HG03460 (cell line): ENCODE results near the gene PSMD3.
A peak's percentile ranks its signal among the peaks of the same experiment; 100 is the strongest.

Experiments
- ATAC-seq: cut with Tn5 transposase; IDR thresholded peaks from one replicate; pipeline ENCODE4 v1.9.1; 2021; ENCODE audit not compliant: unreplicated experiment

PSMD3 gene

DNA sequence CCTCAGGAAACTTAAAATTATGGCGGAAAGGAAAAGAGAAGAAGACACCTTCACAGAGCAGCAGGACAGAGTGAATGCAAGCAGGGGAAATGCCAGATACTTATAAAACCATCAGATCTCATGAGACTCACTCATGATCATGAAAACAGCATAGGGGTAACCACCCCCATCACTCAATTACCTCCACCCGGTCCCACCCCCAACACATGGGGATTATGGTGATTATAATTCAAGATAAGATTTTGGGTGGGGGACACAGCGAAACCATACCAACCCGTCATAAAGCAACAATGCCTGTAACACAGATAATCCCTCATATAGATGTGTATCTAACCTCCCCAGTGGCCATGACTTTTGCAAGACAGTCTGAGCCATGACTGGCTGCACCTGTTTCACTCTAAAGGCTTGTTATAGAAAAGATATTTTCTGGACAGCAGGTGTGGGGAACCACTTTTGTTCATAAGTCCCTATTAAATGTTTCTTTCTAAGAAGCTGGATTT lies 24.8 kb upstream of the PSMD3 start:
- no peak for ATAC-seq

GRCh38 chr17:39960524-39961041 lies 20.0 kb upstream of the PSMD3 start:
- ATAC-seq: no peak

- no peak for ATAC-seq
Observed at GRCh38 chr17:39962642-39963220, 17.9 kb upstream of the PSMD3 start, which contains the start of gene GSDMA. GSDMA (plus strand) TSS chr17:39963004; CDS start chr17:39965688, 2,684 bp downstream.

DNA sequence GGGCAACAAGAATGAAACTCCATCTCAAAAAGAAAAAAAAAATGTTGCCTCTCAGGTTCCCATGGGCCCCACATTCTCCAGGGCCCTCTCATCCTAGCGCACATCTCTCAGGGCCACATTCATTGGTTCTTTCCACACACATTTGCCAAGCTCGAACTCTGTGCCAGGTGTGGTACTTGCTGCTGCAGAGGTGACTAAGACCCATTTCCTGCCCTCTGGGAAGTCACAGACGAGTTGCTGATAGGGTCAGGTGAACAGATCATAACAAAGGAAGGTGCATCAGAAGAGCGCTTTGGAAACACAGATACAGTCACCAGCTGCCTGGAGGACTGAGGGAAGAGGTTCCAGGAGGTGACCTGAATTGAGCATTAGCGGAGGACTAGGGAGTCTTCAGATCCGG lies 16.8 kb upstream of the PSMD3 start:
- ATAC-seq: no peak

DNA sequence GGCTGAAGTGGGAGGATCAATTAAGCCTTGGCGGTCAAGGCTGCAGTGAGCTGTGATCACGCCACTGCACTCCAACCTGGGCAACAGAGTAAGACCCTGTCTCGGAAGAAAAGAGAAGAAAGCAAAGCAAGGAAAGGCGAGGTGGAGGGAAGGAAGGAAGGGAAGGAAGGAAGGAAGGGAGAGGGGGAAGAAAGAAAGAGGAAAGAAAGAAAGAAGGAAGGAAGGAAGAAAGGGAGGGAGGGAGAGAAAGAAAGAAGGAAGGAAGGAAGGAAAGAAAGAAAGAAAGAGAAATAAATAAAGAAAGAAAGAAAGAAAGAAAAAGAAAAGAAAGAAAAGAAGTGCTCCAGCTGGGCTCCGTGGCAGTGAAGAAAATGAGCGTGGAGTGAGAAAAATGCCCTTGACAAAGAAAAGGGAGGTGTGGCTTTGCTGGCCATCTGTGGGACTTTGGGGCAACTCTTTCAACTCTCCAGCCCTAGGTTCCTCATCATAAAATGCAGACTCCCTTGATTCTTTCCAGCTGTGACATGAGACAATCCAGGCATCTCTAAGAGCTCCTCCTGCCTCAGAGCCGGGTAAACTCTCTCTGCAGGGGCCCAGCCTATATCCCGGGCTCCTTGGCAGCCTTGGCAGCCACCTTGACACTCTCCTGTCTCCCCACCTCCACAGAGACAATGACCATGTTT lies 15.4 kb upstream of the PSMD3 start:
- no peak for ATAC-seq

GRCh38 chr17:39966771-39967170 lies 13.8 kb upstream of the PSMD3 start:
- ATAC-seq: no peak

DNA sequence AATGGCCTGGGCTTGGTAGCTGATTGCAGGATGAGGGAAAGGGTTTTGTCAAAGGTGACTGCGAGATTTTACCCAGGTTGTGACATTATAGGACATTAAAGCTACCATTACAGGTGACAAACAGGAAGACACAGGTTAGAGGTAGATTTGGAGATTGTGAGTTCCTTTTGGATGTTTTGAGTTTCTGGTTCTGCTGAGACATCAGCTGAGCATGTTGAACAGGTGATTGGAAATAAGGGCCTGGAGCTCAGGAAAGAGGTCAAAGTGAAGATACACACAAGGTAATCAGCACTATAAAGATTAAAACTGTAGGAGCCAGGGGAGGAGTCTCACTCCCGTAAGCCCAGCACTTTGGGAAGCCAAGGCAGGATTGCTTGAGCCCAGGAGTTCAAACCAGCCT lies 11.8 kb upstream of the PSMD3 start:
- ATAC-seq: no peak

GRCh38 chr17:39969375-39969774 lies 11.2 kb upstream of the PSMD3 start:
- ATAC-seq: no peak

DNA sequence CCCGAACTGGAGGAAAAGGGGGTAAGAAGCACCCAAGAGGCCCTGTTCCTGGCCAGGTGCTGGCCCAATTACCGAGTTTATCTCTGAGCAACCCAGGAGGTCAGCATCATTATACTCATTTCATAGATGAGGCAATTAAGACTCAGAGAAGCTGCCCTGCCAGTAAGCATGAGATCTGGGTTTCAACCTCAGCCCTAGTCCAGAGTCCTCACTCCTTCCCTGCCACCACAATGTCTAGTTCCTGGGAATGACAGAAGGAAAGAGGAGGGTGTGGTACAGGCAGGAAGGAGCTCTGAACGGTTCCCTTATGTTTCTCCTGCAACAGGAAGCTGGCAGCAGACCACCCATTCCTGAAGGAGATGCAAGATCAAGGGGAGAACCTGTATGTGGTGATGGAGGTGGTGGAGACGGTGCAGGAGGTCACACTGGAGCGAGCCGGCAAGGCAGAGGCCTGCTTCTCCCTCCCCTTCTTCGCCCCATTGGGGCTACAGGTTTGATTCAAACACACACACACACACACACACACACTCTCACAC lies 10.4 kb upstream of the PSMD3 start:
- no peak for ATAC-seq

GRCh38 chr17:39971076-39971603 lies 9.5 kb upstream of the PSMD3 start:
- ATAC-seq: no peak

GRCh38 chr17:39972271-39972670 lies 8.3 kb upstream of the PSMD3 start:
- ATAC-seq: no peak

GRCh38 chr17:39973496-39973895 lies 7.1 kb upstream of the PSMD3 start:
- ATAC-seq: no peak

DNA sequence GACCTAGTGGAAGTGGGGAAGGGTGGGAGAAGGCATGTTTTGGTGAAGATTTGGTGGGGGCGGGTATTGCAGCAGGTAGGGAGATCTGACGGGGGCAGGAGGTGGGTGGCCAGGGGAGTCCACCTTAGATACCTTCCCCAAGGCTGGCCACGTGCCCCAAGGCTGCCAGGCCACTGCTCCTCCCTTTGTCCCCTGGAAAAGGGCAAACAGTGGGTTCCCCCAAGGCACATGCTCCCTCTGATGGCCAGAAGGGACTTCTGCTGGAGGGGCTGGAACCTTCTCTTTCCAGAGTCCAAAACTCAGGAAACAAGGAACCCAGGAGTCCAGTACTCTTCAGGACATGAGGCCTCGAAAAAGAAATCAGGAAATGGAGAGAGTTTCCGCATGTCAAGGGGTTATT lies 6.2 kb upstream of the PSMD3 start:
- no peak for ATAC-seq

DNA sequence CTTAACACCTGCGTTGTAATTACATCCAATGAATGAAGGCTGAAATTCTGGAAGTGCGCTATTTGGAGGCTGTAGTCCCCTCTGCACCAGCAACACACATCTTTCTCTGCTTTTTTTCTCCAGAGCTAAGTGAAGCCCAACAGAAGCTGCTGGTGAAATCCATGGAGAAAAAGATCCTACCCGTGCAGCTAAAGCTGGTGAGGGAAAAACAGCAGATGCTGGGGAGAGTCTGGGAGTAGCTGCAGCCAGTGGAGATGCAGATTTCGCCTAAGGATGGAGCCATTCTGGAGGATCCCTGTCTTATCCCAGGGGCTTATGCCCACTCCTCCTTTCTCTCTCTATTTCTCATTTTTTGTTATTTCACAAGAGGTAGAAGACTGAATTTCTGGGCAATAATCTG lies 4.8 kb upstream of the PSMD3 start:
- ATAC-seq: no peak

DNA sequence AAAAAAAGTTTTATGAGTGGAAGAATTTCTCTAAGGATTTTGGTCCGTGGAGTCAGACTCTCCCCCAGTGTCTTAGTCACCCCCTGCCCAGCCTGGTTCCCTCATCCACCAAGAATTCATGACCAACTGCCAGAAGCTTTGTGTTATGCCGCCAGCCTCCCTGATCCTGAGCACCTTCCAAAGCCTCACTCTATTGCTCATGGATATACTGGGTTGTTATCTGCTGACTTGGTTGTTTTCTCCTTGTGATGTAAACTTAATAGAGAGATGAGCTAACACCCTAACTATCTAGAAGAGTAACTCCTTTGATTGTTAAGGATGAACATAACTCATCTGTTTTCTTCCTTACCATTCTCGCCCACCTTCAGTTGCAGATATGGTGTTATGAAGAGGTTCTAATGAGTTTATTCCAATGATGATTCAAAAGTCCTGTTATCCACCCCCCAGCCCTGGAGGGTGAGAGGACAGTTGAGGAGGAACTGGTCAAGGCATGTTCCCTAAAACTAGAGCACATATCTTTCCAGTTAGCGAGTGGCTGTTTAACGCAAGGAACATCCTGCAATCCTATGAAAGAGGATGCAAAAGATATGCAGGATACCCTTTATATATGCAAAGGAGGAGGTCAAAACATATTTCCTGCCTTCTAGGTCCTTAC lies 1.5 kb upstream of the PSMD3 start:
- no peak for ATAC-seq

- peak; percentile 7 for ATAC-seq
Observed at GRCh38 chr17:39979893-39980350, 685 bp upstream of the PSMD3 start.

- ATAC-seq: no peak
Observed at GRCh38 chr17:39981207-39981741, 667 bp downstream of the PSMD3 start.

DNA sequence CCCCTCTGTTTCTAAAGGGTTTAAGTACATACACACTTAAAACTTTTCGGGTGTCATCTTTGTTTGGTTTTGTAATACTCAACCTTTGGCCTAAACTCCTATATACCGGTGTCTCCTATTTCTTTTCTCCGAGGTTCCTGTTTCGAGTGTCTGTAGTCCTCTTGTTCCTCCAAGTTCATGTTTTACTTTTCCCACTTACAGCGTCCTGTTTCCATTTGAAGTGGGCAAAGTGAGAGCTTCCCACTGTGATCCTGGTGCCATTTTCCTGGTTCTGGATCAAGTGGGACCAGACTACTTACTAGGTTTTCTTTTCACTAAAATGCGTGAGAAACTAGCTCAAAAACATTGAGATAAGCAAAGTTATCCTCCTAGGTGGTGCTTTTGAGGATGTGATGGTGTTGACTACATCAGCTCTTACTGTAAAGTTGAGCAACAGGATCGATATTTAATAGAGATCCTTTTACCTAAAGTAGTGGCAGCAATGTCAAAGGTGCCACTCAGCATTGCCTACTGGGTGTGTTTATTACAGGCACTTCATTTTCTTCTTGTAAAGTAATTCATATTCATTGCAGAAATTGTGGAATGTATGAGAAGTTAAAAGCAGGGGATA lies 1.3 kb downstream of the PSMD3 start:
- ATAC-seq: no peak

DNA sequence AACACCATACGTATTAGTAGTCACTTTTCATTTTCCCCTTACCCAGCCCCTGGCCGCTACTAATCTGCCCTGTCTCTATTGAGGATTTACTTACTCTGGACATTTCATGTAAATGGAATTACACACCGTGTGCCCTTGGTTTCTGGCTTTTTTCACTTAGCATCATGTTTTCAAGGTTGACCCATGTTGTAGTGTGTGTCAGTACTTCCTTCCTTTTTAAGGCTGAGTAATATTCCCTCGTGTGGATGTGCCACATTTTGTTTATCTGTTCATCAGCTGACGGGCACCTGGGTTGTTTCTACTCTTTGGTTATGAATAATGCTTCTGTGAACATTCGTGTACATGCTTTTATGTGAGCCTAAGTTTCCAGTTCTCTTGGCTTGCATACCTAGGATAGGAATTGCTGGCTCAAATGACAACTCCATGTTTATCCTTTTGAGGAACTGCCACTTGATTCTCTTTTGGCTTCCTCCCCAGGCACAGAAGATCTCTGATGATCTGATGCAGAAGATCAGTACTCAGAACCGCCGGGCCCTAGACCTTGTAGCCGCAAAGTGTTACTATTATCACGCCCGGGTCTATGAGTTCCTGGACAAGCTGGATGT lies 7.7 kb downstream of the PSMD3 start:
- ATAC-seq: no peak

- ATAC-seq: no peak
Observed at GRCh38 chr17:39994448-39994847, 13.8 kb downstream of the PSMD3 start.
